ENCODE data around the gene DMXL2.
"Not testable (repeated sequence)": the region's sequence is repeated elsewhere in the genome, so short reads cannot be mapped to it uniquely, and the experiment has no call there.

DMXL2 gene

GRCh38 chr15:51492528-51492927, 130.0 kb downstream of the DMXL2 start:
- no peak for DNase-seq (ENCODE audit: low read depth)

- no peak for DNase-seq (ENCODE audit: low read depth)
Measured at GRCh38 chr15:51491941-51492340, 130.6 kb downstream of the DMXL2 start.

GRCh38 chr15:51484781-51485180, 137.8 kb downstream of the DMXL2 start:
- DNase-seq (ENCODE audit: low read depth), result no peak

- DNase-seq (ENCODE audit: low read depth), result no peak
Measured at GRCh38 chr15:51483985-51484384, 138.6 kb downstream of the DMXL2 start.

GRCh38 chr15:51483520-51483919, 139.1 kb downstream of the DMXL2 start:
- no peak for DNase-seq (ENCODE audit: low read depth)

- DNase-seq (ENCODE audit: low read depth), result no peak
Measured at GRCh38 chr15:51475736-51476135, 146.8 kb downstream of the DMXL2 start.

GRCh38 chr15:51470512-51470911, 152.1 kb downstream of the DMXL2 start:
- DNase-seq (ENCODE audit: low read depth), result no peak

- DNase-seq (ENCODE audit: low read depth), result no peak
Measured at GRCh38 chr15:51460796-51461195, 161.8 kb downstream of the DMXL2 start.

- DNase-seq (ENCODE audit: low read depth), result no peak
Measured at GRCh38 chr15:51450001-51450400, 172.6 kb downstream of the DMXL2 start.

GRCh38 chr15:51448622-51449399, 173.8 kb downstream of the DMXL2 start:
- no peak for DNase-seq (ENCODE audit: low read depth)

GRCh38 chr15:51447855-51448621, 174.5 kb downstream of the DMXL2 start:
- no peak for DNase-seq (ENCODE audit: low read depth)

- DNase-seq (ENCODE audit: low read depth), result not testable (repeated sequence)
Measured at GRCh38 chr15:51446029-51446744, 176.4 kb downstream of the DMXL2 start.

- no peak for DNase-seq (ENCODE audit: low read depth)
Measured at GRCh38 chr15:51444807-51445206, 177.8 kb downstream of the DMXL2 start.

- DNase-seq (ENCODE audit: low read depth), result no peak
Measured at GRCh38 chr15:51444112-51444511, 178.5 kb downstream of the DMXL2 start.

GRCh38 chr15:51443282-51443914, 179.2 kb downstream of the DMXL2 start:
- DNase-seq (ENCODE audit: low read depth), result no peak

- no peak for DNase-seq (ENCODE audit: low read depth)
Measured at GRCh38 chr15:51438526-51438925, 184.0 kb downstream of the DMXL2 start.

GRCh38 chr15:51425517-51426040, 197.0 kb downstream of the DMXL2 start:
- no peak for DNase-seq (ENCODE audit: low read depth)

- DNase-seq (ENCODE audit: low read depth), result no peak
Measured at GRCh38 chr15:51424780-51425179, 197.8 kb downstream of the DMXL2 start.

GRCh38 chr15:51423040-51423439, 199.5 kb downstream of the DMXL2 start:
- DNase-seq (ENCODE audit: low read depth), result not testable (repeated sequence)

GRCh38 chr15:51416129-51416528, 206.4 kb downstream of the DMXL2 start:
- DNase-seq (ENCODE audit: low read depth), result no peak

- DNase-seq (ENCODE audit: low read depth), result no peak
Measured at GRCh38 chr15:51414256-51414860, 208.2 kb downstream of the DMXL2 start.

Data from activated T-cell treated with anti-CD3 and anti-CD28 coated beads for 24 hours (primary cell).